Jurkat, Clone E6-1 (cell line): ENCODE results near the gene NLN.
"Not testable (repeated sequence)": the region's sequence is repeated elsewhere in the genome, so short reads cannot be mapped to it uniquely, and the experiment has no call there.

Source experiments
- DNase-seq: peaks from one replicate; pipeline ENCODE4 v3.0.0-alpha.2; 2011; ENCODE audit warnings: low read depth, low spot score
- H3K4me3 ChIP-seq: 2 replicates; pipeline ENCODE4 v1.5.1; 2011; ENCODE audit warnings: mild to moderate bottlenecking, low read length, control low read depth, moderate library complexity

The NLN gene

DNA sequence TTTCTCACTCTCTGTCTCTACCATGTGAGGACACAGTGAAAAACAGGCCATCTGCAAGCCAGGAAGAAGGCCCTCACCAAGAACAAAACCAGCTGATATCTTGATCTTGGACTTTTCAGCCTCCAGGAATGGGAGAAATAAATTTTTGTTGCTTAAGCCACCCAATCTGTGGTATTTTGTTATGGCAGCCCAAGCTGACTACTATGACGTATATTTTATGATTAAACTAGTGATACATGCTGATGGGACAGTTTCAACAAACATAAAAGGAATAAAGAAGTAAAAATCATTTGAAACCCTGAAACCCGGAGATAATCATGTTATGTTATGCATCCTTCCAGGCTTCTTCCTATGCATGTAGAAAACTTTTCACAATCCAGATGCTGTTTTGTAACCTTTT lies 132.9 kb downstream of the NLN start:
- no peak for DNase-seq
- no peak overlapping the region for H3K4me3 ChIP-seq

DNA sequence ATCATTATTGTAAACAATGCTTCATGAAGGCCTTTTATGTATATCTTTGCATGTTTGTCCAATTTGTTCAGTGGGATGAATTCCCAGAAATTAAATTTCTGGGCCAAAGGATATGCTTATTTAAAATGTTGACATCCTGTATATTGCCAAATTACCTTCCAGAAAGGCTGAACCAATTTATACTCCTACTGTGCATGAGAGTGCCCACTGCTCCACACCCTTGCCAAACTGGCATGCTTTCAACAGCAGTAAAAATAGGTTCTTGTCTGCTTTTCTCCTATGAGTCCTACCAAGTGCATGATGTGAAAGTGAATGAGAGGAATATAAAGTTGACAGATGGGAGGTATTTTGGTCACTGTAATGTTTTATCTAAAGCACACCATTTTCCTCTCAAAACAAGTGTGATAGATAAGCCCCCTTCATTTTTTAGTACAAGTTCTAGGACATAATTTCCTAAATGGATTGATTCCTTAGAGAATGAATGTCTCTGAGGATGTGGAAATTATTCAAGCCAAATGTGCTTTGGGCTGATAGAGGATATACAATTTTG lies 133.8 kb downstream of the NLN start:
- DNase-seq: no peak
- H3K4me3 ChIP-seq: no peak overlapping the region

DNA sequence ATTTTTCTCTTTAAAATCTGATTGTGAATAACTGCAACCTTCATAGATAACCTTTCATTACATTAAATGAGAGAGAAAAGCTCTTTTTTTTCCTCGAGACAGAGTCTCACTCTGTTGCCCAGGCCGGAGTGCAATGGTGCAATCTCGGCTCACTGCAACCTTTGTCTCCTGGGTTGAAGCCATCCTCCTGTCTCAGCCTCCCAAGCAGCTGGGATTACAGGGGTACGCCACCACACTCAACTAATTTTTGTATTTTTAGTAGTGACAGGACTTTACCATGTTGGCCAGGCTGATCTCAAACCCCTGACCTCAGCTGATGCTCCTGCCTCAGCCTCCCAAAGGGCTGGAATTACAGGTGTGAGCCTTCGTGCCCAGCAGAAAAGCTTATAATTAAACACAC lies 134.5 kb downstream of the NLN start:
- H3K4me3 ChIP-seq: no peak overlapping the region
- DNase-seq: no peak

DNA sequence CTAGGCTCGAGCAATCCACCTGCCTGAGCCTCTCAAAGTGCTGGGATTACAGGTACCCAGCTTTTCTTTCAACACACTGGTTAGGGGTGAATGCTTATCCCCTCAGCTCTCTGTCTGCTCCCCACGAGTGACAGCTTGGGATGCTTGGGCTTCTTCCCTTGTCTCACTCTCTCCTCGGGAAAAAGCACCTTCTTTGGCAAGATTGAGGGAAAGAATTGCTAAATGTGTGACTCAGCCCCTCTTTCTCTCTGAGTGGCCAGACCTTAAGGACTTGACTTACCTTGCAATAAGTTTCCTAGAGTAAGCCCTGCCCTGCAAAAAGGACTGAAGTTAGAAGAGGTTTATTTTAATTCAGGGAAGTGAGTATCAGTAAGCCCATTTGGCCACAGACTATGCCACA lies 136.3 kb downstream of the NLN start:
- no peak for DNase-seq
- H3K4me3 ChIP-seq: no peak overlapping the region

DNA sequence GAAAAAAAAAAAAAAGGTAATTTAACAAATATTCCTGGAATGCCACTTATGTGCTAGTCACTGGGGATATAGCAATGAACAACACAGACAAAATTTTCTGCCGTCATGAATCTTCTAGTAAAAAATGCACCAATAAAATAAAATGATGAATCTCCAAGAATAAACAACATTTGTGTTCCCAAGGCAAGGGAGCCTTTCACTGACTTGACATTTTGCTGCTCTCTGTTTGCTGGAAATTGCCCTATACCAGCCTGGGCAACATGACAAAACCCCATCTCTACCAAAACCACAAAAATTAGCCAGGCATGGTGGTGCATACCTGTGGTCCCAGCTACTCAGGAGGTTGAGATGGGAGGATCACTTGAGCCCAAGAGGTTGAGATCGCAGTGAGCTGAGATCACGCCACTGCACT lies 139.8 kb downstream of the NLN start:
- no peak for DNase-seq
- H3K4me3 ChIP-seq: no peak overlapping the region

DNA sequence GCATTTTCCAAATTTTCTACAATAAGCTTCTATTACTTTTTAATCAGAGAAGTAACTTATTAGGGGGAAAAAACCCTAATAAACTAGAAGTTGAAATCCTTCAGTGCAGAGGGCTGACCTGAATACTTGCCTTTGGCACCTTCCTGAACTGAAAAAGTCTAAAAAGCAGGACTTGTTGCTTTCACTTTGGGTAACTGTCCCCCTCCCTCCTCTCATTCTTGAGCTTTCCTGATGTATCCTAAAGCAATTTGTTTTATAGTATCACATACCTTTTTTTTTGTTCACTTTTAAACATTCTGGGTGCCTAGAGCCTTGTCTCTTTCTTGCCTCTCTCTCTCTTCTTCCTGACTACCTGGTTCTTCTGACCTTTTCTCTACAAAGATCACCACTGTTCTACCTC lies 140.4 kb downstream of the NLN start:
- no peak overlapping the region for H3K4me3 ChIP-seq
- DNase-seq: no peak

DNA sequence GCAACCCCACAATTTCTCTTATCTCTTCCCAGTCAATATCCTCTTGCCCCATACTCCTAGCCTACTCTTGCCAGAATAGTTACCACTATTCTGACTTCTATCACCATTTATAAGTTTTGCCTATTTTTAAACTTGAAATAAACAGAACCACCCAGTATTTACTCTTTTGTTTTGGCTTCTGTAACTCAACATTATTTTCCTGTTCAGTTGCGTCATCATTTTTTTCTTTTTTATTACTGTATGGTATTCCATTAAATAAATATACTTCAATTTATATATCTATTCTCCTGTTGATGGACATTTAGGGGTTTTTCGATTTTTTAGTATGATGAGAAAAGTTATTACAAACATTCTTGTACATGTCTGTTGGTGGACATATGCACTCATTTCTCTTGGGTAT lies 141.7 kb downstream of the NLN start:
- H3K4me3 ChIP-seq: no peak overlapping the region
- DNase-seq: no peak

DNA sequence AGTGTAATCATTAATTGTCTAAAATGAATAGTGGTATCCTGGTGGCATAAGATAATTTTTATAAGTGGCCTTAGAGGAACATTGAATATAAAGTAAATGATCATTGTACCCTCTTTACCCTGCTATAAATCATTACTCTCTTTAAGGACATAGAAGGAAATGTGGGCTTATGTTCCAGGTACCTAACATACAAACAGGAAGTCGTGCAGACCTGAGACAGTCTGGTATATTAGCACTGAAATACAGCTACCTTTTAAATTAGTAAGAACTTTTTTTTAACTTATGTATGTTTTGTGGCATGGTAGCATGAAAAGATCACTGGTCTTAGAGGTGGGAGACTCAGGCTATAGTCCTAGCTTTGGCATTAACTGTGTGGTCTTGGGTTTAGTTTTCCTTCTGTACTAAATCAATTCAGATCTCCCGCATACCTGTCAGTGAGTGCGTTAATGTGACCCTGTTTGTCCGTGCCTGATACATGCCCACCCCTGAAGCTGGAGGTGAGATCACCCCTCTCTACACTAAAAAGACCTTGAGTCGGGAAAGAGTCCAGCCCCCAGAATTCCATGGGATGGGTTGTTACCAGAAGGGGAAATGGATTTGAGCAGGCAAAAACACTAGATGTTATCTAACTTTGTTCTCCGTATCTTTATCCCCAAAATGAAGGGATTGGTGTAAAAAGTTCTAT lies 145.0 kb downstream of the NLN start:
- DNase-seq: no peak
- no peak overlapping the region for H3K4me3 ChIP-seq

DNA sequence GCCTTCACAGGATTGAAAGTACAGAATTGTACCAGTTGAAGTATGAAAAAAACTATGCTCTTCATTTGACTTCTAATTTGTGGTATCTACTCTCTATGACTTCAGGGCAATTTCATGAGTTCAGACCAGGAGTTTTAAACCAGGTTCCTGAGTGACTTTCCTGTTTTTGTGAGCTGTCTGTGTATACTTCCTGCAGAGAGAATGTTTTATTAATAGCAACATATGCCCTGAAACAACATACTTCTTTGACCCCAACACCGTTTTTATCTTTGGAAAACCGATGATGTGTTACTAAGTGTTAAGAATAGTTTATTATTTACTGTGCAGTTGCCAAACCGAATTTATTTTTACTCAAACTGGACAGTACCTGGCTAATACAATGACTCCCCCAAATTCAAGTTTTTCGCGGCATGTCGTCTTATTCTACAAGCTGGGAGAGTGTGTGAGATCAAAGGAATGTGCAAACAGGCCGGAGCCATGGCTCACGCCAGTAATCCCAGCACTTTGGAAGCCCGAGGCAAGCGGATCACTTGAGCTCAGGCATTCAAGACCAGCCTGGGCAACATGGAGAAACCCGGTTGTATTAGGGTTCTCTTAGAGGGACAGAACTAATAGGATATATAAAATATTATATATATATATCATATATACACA lies 145.7 kb downstream of the NLN start:
- no peak for DNase-seq
- no peak overlapping the region for H3K4me3 ChIP-seq

DNA sequence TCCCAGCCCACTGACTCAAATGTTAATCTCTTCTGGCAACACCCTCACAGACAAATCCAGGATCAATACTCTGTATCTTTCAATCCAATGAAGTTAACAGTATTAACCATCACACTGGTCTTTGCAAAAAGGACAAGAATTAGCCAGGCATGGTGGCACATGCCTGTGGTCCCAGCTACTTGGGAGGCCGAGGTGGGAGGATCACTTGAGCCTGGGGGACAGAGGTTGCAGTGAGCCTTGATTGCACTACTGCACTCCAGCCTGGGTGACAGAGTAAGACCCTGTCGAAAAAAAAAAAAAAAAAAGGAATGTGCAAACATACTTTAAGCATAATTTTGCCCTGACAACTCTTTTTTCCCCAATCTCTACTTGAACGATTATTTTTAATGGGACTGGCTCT lies 146.5 kb downstream of the NLN start:
- DNase-seq: no peak
- H3K4me3 ChIP-seq: no peak overlapping the region

DNA sequence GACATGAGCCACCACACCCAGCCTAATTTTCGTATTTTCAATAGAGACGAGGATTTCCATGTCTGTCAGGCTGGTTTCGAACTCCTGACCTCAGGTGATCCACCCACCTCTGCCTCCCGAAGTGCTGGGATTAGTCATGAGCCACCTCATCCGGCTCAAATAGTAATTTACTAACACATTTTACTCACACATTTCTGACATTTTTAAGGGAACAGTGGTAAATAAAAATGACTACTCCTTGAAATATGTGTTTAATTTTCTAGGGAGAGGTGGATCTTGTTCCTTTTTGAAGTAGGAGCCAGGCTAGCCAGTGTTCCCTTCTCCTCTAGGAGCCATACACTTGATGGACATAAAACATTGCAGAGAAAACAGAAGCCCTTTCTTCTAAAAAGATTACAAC lies 149.2 kb downstream of the NLN start:
- DNase-seq: no peak
- no peak overlapping the region for H3K4me3 ChIP-seq

DNA sequence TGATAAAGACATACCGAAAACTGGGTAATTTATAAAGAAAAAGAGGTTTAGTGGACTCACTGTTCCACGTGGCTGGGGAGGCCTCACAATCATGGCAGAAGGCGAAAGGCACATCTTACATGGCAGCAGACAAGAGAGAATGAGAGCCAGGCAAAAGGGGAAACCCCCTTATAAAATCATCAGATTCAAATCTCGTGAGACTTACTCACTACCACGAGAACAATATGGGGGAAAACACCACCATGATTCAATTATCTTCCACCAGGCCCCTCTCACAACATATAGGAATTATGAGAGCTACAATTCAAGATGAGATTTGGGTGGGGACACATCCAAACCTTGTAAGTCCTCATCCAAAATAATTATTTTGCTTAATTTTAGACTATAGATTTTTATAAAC lies 149.8 kb downstream of the NLN start:
- not testable (repeated sequence) for DNase-seq, H3K4me3 ChIP-seq

DNA sequence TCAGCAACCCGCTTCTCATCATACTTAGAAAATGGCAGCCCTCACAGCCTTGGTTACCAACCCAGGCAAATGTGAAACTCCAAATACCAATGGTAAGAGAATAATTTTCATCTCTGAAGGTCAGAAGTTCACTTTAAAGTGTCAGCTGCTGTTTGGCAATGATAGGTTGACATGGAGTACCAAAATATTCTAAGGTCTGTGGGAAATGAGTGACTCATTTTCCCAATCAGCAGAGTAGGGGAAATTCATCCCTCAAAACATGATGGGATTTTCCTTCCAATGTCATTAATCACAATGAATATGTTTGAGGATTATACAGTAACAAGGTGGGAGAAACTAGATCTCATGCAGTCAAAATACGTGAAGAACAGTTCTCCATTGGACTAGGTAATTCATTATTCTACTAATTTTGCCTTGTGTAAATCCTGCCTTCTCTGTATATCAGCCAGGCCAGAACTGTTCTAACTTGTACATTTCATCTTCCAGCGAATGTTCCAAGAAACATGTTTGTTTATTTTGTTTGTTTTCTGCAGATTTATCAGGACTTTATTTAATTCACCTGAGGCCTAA lies 151.3 kb downstream of the NLN start:
- DNase-seq: no peak
- H3K4me3 ChIP-seq: no peak overlapping the region

DNA sequence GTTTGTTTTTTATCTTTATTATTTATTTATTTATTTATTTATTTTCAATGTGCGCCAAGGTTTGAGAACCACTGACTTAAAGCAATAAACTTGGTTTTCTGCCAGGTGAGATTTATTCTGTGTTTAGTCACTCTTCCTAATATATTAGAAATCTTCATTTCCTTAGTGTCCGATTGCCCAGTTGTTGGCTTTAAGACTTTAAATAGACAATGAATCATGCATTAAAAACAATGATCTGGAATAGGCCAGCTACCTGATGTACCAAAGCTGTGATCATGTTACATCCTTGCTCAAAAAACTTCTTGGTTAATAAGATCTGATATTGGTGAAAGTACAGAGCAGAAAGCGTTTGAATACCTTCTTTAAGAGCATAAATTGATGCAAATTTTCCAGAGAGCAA lies 152.2 kb downstream of the NLN start:
- DNase-seq: no peak

DNA sequence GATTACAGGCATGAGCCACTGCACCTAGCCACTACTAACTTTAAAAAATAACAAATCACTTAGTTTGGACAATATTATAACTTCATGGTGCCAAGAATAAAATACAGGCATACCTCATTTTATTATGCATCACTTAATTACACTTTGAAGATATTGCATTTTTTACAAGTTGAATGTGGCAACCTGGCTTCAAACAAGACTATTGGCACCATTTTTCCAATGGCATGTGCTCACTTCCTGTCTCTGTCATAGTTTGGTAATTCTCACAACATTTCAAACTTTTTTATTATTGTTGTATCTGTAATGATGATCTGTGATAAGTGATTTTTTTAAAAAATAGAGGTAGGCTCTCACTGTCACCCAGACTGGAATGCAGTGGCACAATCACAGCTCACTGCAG lies 154.5 kb downstream of the NLN start:
- DNase-seq: no peak
- H3K4me3 ChIP-seq: no peak overlapping the region

More for the DNA sequence above, 152.2 kb downstream of the NLN start:
- no peak overlapping the region for H3K4me3 ChIP-seq

DNA sequence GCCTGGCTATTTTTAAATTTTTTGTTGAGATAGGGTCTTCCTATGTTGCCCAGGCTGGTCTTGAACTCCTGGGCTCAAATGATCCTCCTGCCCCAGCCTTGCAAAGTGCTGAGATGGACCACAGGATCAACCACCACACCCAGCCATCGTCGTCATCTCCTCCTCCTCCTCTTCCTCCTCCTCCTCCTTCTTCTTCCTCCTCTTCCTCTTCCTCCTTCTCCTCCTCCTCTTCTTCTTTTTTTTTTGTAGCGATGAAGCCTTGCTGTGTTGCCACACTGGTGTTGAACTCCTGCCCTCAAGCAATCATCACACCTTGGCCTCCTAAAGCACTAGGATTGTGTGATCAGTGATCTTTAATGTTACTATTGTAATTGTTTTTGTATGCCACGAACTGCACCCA lies 155.0 kb downstream of the NLN start:
- DNase-seq: no peak
- H3K4me3 ChIP-seq: no peak overlapping the region
